ENCODE measurements around the gene TAPBP. TPM values are rescaled to one million over a fixed set of nuclear protein-coding genes. Genes with fewer than 3 reads are reported as not detected.

The TAPBP gene
- total and polyA plus RNA-seq, 9 of the 15 experiments (the other 6 are each of a cell fraction or from before 2014, with no cell fraction given), result 5.6 to 74.0 (median 22.3) TPM

DNA sequence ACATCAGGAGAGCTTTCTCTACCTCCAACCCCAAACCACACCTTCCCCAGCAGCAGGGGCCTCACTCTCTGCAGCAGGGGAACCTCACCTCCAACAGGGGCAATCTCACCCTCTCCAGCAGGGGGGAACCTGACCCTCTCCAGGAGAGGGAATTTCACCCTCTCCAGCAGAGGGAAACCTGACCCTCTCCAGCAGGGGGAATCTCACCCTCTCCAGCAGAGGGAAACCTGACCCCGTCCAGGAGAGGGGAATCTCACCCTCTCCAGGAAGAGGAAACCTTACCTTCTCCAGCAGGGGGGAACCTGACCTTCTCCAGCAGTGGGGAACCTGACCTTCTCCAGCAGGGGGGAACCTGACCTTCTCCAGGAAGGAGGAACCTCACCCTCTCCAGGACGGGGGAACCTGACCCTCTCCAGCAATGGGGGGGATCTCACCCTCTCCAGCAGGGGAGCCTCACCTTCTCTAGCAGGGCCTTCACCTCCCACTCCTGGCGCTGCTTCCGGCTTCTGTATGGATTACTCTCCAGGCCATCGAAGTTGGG, 33.8 kb downstream of the TAPBP start (continued):
- TF ChIP-seq RFX5 (IDR thresholded peaks at IDR 0.05; ENCODE audit: low read depth, low read length) (no peak), SMAD1 (IDR thresholded peaks at IDR 0.05; ENCODE audit: low read depth, low read length, partially characterized antibody) (no peak), GABPA (tag; conservative IDR thresholded peaks at IDR 0.05; ENCODE audit: low read depth) (peak; percentile 52), KDM2B (CRISPR knock-in tag; IDR thresholded peaks at IDR 0.05) (no peak), HCFC1 (IDR thresholded peaks at IDR 0.05; ENCODE audit: low read depth, low read length) (peak; percentile 57), POLR3G (IDR thresholded peaks at IDR 0.05; ENCODE audit: extremely low read depth, insufficient read length, insufficient replicate concordance) (no peak), NRF1 (conservative IDR thresholded peaks at IDR 0.05 in 1 of 2, IDR thresholded peaks at IDR 0.05 in 1 of 2) (no peak), SRSF9 (IDR thresholded peaks at IDR 0.05; ENCODE audit: borderline replicate concordance, low read depth, low read length) (no peak), PTTG1 (tag; IDR thresholded peaks at IDR 0.05; ENCODE audit: low read depth) (no peak), ZNF3 (CRISPR knock-in tag; IDR thresholded peaks at IDR 0.05) (no peak), RHOXF2B (CRISPR knock-in tag; conservative IDR thresholded peaks at IDR 0.05) (no peak), SIN3A (IDR thresholded peaks at IDR 0.05; ENCODE audit: borderline replicate concordance in 2 of 2, control insufficient read depth in 1 of 2, low read depth in 2 of 2, low read length in 2 of 2) (peak in 1 of 2 experiments; percentile 66; a peak in 1 of 4 replicates), NCOR1 (IDR thresholded peaks at IDR 0.05) (0 out of 2 replicates have a peak, but pooled peaks have one; percentile 16)
- TF ChIP-seq, protein P1, sequence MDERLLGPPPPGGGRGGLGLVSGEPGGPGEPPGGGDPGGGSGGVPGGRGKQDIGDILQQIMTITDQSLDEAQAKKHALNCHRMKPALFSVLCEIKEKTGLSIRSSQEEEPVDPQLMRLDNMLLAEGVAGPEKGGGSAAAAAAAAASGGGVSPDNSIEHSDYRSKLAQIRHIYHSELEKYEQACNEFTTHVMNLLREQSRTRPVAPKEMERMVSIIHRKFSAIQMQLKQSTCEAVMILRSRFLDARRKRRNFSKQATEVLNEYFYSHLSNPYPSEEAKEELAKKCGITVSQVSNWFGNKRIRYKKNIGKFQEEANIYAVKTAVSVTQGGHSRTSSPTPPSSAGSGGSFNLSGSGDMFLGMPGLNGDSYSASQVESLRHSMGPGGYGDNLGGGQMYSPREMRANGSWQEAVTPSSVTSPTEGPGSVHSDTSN (CRISPR knock-in tag; IDR thresholded peaks at IDR 0.05; ENCODE audit: low read depth), result no peak
- TF ChIP-seq, protein P1 (tag; conservative IDR thresholded peaks at IDR 0.05; ENCODE audit: low read depth), result no peak
- TF ChIP-seq, protein P2, sequence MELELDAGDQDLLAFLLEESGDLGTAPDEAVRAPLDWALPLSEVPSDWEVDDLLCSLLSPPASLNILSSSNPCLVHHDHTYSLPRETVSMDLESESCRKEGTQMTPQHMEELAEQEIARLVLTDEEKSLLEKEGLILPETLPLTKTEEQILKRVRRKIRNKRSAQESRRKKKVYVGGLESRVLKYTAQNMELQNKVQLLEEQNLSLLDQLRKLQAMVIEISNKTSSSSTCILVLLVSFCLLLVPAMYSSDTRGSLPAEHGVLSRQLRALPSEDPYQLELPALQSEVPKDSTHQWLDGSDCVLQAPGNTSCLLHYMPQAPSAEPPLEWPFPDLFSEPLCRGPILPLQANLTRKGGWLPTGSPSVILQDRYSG (tag; conservative IDR thresholded peaks at IDR 0.05; ENCODE audit: low read depth), result no peak
- TF ChIP-seq, protein P3, sequence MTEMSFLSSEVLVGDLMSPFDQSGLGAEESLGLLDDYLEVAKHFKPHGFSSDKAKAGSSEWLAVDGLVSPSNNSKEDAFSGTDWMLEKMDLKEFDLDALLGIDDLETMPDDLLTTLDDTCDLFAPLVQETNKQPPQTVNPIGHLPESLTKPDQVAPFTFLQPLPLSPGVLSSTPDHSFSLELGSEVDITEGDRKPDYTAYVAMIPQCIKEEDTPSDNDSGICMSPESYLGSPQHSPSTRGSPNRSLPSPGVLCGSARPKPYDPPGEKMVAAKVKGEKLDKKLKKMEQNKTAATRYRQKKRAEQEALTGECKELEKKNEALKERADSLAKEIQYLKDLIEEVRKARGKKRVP (CRISPR knock-in tag; IDR thresholded peaks at IDR 0.05), result no peak
- TF ChIP-seq, protein P4, sequence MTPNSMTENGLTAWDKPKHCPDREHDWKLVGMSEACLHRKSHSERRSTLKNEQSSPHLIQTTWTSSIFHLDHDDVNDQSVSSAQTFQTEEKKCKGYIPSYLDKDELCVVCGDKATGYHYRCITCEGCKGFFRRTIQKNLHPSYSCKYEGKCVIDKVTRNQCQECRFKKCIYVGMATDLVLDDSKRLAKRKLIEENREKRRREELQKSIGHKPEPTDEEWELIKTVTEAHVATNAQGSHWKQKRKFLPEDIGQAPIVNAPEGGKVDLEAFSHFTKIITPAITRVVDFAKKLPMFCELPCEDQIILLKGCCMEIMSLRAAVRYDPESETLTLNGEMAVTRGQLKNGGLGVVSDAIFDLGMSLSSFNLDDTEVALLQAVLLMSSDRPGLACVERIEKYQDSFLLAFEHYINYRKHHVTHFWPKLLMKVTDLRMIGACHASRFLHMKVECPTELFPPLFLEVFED (CRISPR knock-in tag; conservative IDR thresholded peaks at IDR 0.05), result no peak
- TF ChIP-seq, protein P5, sequence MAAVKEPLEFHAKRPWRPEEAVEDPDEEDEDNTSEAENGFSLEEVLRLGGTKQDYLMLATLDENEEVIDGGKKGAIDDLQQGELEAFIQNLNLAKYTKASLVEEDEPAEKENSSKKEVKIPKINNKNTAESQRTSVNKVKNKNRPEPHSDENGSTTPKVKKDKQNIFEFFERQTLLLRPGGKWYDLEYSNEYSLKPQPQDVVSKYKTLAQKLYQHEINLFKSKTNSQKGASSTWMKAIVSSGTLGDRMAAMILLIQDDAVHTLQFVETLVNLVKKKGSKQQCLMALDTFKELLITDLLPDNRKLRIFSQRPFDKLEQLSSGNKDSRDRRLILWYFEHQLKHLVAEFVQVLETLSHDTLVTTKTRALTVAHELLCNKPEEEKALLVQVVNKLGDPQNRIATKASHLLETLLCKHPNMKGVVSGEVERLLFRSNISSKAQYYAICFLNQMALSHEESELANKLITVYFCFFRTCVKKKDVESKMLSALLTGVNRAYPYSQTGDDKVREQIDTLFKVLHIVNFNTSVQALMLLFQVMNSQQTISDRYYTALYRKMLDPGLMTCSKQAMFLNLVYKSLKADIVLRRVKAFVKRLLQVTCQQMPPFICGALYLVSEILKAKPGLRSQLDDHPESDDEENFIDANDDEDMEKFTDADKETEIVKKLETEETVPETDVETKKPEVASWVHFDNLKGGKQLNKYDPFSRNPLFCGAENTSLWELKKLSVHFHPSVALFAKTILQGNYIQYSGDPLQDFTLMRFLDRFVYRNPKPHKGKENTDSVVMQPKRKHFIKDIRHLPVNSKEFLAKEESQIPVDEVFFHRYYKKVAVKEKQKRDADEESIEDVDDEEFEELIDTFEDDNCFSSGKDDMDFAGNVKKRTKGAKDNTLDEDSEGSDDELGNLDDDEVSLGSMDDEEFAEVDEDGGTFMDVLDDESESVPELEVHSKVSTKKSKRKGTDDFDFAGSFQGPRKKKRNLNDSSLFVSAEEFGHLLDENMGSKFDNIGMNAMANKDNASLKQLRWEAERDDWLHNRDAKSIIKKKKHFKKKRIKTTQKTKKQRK (IDR thresholded peaks at IDR 0.05; ENCODE audit: borderline replicate concordance, low read depth, low read length), result no peak

Data from K562 (cell line).